ENCODE measurements around the gene GABRA4.

GRCh38 chr4:46930891-46931290 lies 62.5 kb downstream of the GABRA4 start:
- TF ChIP-seq, protein P1, sequence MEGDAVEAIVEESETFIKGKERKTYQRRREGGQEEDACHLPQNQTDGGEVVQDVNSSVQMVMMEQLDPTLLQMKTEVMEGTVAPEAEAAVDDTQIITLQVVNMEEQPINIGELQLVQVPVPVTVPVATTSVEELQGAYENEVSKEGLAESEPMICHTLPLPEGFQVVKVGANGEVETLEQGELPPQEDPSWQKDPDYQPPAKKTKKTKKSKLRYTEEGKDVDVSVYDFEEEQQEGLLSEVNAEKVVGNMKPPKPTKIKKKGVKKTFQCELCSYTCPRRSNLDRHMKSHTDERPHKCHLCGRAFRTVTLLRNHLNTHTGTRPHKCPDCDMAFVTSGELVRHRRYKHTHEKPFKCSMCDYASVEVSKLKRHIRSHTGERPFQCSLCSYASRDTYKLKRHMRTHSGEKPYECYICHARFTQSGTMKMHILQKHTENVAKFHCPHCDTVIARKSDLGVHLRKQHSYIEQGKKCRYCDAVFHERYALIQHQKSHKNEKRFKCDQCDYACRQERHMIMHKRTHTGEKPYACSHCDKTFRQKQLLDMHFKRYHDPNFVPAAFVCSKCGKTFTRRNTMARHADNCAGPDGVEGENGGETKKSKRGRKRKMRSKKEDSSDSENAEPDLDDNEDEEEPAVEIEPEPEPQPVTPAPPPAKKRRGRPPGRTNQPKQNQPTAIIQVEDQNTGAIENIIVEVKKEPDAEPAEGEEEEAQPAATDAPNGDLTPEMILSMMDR (conservative IDR thresholded peaks at IDR 0.05; ENCODE audit: low read depth in 2 of 2) = no peak
- TF ChIP-seq CREB1 (CRISPR knock-in tag; IDR thresholded peaks at IDR 0.05; ENCODE audit: low read depth) (no peak), POLR2AphosphoS5 (IDR thresholded peaks at IDR 0.05; ENCODE audit: low read depth) (no peak), ZNF114 (CRISPR knock-in tag; IDR thresholded peaks at IDR 0.05) (no peak), EZH2phosphoT487 (IDR thresholded peaks at IDR 0.05; ENCODE audit: unreplicated experiment) (no peak), JUNB (IDR thresholded peaks at IDR 0.05; ENCODE audit: unreplicated experiment) (no peak), EZH2 (IDR thresholded peaks at IDR 0.05; ENCODE audit: low read depth, unreplicated experiment) (no peak), STAT1 (IDR thresholded peaks at IDR 0.05; ENCODE audit: unreplicated experiment) (no peak), REST (IDR thresholded peaks at IDR 0.05; ENCODE audit: unreplicated experiment) (no peak), ZNF331 (CRISPR knock-in tag; IDR thresholded peaks at IDR 0.05; ENCODE audit: low read depth) (no peak), ZNF462 (CRISPR knock-in tag; IDR thresholded peaks at IDR 0.05) (no peak)
- TF ChIP-seq, protein P2, sequence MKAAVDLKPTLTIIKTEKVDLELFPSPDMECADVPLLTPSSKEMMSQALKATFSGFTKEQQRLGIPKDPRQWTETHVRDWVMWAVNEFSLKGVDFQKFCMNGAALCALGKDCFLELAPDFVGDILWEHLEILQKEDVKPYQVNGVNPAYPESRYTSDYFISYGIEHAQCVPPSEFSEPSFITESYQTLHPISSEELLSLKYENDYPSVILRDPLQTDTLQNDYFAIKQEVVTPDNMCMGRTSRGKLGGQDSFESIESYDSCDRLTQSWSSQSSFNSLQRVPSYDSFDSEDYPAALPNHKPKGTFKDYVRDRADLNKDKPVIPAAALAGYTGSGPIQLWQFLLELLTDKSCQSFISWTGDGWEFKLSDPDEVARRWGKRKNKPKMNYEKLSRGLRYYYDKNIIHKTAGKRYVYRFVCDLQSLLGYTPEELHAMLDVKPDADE (IDR thresholded peaks at IDR 0.05) = no peak
